Measurements from ENCODE around the gene DOLK.

The DOLK gene

GRCh38 chr9:128936171-128936865 is 11.1 kb downstream of the DOLK start:
- no peak for DNase-seq

DNA sequence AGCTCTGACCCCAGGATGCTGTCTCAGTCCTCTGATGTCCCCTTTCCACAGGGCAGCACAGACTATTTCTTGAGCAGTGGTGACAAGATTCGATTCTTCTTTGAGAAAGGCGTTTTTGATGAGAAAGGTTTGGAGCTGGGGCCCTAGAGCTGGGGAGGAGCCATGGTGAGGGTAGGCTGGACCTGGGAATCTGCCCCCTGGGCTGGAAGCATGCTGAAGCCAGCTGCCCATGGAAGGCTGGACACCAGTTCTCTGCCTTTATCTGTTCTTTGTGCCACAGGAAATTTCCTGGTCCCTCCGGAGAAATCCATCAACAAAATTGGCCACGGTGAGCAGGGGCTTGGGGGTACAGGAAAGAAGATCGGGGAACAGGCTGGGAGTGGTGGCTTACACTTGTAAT is 13.7 kb downstream of the DOLK start:
- DNase-seq = no peak

DNA sequence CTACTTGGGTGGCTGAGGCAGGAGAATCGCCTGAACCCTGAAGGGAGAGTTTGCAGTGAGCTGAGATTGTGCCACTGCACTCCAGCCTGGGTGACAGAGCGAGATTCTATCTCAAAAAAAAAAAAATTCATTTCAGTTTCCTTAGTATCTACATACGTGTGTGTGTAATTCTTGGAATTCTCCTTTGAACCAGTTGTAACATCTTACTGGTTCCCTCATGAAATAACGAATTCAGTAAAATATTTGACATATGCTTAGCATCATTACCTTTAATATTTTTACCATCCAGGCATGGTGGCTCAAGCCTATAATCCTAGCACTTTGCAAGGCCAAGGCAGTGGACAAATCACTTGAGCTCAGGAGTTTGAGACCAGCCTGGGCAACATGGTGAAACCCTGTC is 17.8 kb downstream of the DOLK start:
- no peak for DNase-seq

DNA sequence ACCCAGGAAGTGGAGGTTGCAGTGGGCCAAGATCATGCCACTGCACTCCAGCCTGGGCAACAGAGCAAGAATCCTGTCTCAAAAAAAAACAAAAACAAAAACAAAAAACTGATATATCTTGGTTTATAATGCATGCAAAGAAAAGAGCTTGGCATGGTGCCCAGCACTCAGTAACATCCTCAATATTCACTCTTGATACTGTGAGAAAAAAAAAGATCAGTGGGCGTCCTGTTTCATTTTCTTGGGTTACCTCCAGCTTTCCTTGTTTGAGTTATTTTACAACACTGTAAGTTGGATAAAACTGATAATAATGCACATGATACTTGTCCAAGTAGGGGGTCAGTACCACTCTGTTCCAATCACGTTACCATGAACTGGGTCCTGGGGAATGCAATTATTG is 18.8 kb downstream of the DOLK start:
- peak in 2 of 56 donors; percentile 6 to 30 for DNase-seq

- DNase-seq = peak in 28 of 56 donors; percentile 13 to 73 (median 32)
Measured at GRCh38 chr9:128927731-128928411, 19.5 kb downstream of the DOLK start.

DNA sequence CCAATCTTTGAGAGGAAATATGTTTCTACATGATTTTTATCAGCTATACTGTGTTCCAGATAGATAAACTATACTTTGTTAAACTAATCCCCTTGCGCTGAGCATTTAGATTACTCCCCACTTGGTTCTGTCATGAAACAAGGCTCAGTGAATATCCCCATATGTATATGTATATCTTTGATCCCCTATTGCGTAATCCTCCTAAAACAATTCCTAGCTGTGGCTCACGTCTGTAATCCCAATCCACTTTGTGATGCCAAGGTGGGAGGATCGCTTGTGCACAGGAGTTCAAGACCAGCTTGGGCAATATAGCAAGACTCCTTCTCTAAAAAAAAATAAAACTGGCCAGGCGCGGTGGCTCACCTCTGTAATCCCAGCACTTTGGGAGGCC is 23.9 kb downstream of the DOLK start:
- no peak for DNase-seq

DNA sequence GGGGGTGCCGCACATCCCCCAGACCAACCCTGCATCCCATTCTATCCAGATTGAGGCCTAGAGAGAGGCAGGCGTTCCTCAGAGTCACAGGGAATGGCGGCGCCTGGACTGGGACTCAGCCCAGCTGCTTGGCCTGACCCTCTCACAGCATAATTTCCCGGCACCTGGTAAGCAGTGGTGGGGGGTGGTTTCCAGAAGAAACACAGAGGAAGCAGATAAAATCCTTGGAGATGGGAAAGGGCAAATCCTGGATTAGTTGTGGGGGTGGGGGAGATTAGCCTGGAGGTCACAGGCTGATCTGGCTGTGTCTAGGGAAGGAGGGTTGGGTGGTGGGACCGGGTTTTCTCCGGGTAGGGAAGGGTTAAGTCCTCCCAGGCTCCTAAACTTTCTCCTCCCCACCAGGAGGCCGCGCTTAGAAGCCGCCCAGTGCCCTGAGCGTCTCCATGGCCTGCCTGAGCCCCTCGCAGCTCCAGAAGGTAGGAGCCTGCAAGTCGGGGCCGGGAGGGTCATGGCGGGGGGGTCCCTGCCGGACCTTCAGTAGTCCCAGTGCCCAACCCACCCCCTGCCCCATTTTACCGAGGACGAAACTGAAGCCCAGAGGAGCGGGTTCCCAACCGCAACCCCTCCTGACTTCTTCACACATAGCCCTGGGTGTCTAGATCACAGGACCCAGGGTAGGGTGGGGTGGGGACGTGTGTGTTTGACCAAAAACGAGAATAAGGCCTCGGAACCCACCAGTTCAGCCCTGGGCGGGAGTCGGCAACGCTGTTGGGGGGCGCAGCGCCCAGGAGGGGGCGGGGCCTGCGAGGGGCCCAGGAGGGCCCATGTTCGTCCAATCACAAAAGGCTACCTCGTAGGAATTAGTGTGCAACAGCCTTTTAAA is 25.3 kb downstream of the DOLK start:
- DNase-seq = peak in 8 of 56 donors; percentile 12 to 46 (median 24)

GRCh38 chr9:128920381-128921058 is 26.9 kb downstream of the DOLK start, which contains the start of gene PHYHD1:
Gene PHYHD1, plus strand, starts transcription at chr9:128920982. Its CDS starts 1,342 bp downstream, at chr9:128922324.
- DNase-seq = peak in 53 of 56 donors; percentile 32 to 89 (median 68)

- no peak for DNase-seq
Measured at GRCh38 chr9:128919402-128920089, 27.9 kb downstream of the DOLK start.

DNA sequence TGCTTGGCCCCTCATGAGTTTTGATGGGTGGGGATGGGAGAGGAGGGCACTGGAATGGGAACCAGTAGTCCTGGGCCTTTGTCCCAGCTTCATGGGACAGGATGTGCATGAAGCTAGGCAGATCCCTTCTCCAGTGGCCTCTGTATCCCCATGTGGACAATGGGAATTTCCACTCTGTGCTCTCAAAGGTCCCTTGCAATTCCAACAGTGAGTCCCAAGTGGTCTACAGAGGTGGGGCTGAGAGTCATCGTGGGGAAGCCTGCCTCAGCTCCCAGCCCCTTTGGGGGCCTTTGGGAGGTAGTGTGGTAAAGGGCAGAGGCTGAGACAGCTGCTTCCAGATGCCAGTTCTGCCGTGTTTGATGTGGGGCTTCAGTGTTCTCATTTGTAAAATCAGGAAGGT is 28.5 kb downstream of the DOLK start:
- DNase-seq = no peak

- peak in 44 of 56 donors; percentile 23 to 83 (median 52) for DNase-seq
Measured at GRCh38 chr9:128917151-128917849, 30.1 kb downstream of the DOLK start.

GRCh38 chr9:128916745-128917144 is 30.7 kb downstream of the DOLK start:
- no peak for DNase-seq

GRCh38 chr9:128916204-128916603 is 31.2 kb downstream of the DOLK start:
- DNase-seq = peak in 3 of 56 donors; percentile 14 to 56 (median 14)

DNA sequence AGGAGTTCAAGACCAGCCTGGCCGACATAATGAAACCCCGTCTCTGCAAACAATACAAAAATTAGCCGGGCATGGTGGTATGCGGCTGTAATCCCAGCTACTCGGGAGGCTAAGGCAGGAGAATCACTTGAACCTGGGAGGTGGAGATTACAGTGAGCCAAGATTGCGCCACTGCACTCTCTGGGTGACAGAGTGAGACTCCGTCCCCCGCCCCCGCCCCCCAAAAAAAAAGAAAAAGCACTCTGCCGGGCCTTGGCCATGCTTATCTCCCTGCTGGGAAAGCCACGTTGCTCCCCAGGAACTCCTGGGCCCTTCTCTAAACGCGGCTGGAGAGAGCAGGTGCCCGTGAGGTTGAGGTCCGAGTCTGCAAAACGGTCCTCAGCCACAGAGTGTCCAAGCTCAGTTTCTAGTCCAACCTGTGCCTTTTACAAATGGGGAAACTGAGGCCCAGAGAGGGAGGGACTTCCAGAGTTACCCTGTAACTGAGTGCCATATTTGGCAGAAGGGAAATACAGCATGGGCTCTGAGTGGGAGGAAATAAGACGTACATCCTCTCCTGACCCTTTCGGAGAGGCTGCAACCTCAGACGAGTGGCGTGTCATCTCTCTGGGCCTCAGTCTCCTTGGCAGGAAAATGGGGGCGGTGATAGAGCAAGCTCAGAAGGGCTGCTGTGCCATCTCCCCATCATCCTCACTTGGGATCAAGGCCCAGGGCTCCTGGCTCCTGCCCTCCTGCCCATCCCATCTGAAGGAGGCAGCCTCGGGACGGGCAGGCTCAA is 33.2 kb downstream of the DOLK start:
- DNase-seq = no peak

DNA sequence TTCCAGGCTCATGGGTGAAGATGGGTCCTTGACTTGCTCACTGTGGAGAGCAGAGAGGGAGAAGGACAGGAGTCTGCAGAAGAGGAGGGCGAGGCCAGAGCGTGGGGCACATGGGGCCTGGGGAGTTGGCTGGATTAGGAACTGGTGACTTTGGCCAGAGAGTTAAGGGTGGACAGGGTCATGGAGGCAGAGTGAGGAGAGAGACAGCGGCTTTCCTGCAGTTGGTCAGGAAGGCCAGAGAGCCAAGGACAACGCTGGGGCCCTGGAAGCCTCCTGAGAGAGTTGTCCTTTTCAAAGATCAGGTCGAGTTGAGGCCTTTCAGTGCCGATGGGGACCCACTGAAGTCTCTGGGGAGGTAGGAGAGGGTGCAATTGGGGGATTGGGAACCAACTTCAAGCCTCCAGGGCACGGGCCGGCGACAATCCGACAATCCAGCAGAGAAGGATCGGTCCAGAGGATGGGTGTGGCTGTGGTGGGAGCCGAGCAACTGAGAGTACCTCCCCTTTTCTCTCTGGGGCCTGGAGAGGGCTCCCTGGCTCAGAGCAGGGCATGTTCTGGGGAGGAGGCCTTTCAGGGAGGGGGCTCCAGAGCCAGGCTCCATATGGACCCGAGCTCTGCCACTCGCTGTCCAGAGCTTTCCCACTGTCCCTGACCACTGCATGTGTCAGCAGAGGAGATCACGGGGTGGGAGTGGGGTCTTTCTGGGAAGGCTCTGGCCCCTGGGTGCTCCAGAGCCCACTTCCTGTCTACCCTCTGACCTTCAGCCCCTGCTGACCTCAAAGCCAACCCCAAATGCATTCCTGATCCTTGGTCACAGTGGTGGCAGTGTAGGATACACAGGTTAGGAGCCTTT is 34.1 kb downstream of the DOLK start:
- DNase-seq = peak in 1 of 56 donors; percentile 34

DNA sequence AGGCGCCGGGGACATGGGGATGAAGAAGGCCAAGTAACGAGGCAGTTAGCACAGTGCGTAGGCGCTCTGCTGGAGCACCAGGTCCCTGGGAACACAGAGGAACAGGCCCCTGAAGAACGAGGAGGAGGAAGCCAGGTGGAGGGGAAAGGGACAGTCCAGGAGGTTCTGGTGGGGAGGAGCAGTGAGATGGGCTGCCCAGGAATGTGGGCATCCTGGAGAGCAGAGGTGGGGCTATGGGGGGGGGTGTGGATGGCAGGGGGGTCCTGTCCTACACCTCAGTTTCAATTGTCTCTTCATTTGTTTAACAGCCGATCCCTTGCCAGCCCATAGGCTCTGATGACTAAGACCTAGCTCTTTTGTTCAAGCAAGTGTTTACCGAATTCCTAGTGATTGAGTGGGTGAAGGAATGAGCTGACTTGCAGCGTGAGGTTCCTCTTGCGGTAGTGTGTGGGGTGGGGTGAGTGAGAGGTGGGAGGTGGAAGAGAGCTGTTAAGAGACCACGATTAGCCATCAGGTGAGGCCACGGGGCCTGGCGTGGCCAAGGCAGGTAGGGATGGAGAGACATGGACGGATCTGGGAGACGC is 35.0 kb downstream of the DOLK start:
- peak in 21 of 56 donors; percentile 16 to 67 (median 40) for DNase-seq

DNA sequence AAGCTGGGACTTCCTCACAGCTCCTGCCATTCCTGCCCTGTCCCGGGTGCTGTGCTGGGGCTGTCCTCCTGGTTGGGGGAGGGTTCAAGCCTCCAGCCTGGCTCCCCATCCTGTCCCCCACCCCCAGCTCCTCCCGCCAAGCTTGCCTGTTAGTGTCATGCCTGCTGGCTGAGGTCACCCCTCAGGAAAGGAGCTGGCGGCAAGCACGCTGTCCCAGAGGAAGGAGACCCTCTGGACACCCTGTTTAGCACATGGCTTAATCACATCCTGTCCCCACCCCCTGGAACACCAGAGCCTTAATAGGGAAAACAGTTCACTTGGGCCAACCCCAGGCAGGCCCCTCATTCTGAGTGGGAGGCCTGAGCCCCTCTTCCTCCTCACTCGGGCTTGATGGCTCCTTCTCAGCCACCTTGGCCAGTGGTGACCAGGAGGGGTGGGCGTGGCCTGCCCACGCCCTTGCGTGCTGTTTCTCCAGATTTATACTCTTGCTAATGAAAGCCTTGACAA is 35.8 kb downstream of the DOLK start:
- peak in 4 of 56 donors; percentile 11 to 37 (median 23) for DNase-seq

Data from nucleus accumbens (tissue), 56 donors.